CD4-positive, alpha-beta T cell (primary cell): ENCODE data around the gene ST6GALNAC3. TPM values are rescaled to one million over a fixed set of nuclear protein-coding genes. Genes with fewer than 3 reads are reported as not detected.

Source experiments
- ATAC-seq: fragments of 200-7000 bp; cut with Tn5 transposase; one replicate; pipeline ENCODE4 v1.10.0; 2022; ENCODE audit warnings: mild to moderate bottlenecking; ENCODE audit not compliant: poor library complexity
- CTCF ChIA-PET: fragments of 350-600 bp; sonication (Branson Sonifier 250); formaldehyde crosslinking; loops from one replicate; lab custom pipeline; 2021; ENCODE audit warnings: antibody characterized with exemption, inconsistent platforms; lab: Charles Lee
- POLR2A ChIA-PET: fragments of 350-600 bp; sonication (Branson Sonifier 250); formaldehyde crosslinking; loops from one replicate; lab custom pipeline; 2021; ENCODE audit warnings: antibody characterized with exemption, inconsistent platforms; lab: Charles Lee
- DNase-seq, 14 experiments: peaks; one replicate each; pipeline ENCODE4 v3.0.0-alpha.2; 2013 to 2020; ENCODE audit warnings: mixed read lengths in 2 of 14
- H3K27ac ChIP-seq, 2 donors: one replicate each; pipeline versions ENCODE4 v1.5.1 to v1.7.0; 2013; ENCODE audit warnings: low read length in 2 of 2, low read depth in 1 of 2, mild to moderate bottlenecking in 1 of 2
- H3K27me3 ChIP-seq, 2 experiments: 1 replicate in 1 of 2; 2 replicates in 1 of 2; pipeline versions ENCODE4 v1.6.1 to v1.7.0; 2013; ENCODE audit warnings: low read length in 2 of 2, control low read depth in 1 of 2, mild to moderate bottlenecking in 1 of 2, moderate library complexity in 1 of 2; ENCODE audit not compliant: insufficient read depth in 2 of 2, control insufficient read depth in 1 of 2
- H3K36me3 ChIP-seq: one replicate; pipeline ENCODE4 v1.6.1; 2013; ENCODE audit warnings: low read length, control low read depth; ENCODE audit not compliant: insufficient read depth
- H3K4me1 ChIP-seq: one replicate; pipeline ENCODE4 v1.6.1; 2013; ENCODE audit warnings: low read length, control low read depth; ENCODE audit not compliant: insufficient read depth
- H3K4me3 ChIP-seq: one replicate; pipeline ENCODE4 v1.5.1; 2013; ENCODE audit warnings: mild to moderate bottlenecking, low read length, moderate library complexity
- H3K9me3 ChIP-seq, 2 experiments: 1 replicate in 1 of 2; 2 replicates in 1 of 2; pipeline versions ENCODE4 v1.6.1 to v1.7.0; 2013; ENCODE audit warnings: low read length in 2 of 2, mild to moderate bottlenecking in 2 of 2, control low read depth in 1 of 2, moderate library complexity in 1 of 2; ENCODE audit not compliant: control insufficient read depth in 1 of 2, insufficient read depth in 1 of 2
- H3K27ac Mint-ChIP-seq: one replicate; pipeline ENCODE4 v1.8.0; 2020; ENCODE audit warnings: mixed read lengths
- H3K27me3 Mint-ChIP-seq: one replicate; pipeline ENCODE4 v1.8.0; 2021; ENCODE audit warnings: mixed read lengths
- H3K36me3 Mint-ChIP-seq: one replicate; pipeline ENCODE4 v1.8.0; 2021; ENCODE audit warnings: low read depth, mixed read lengths
- H3K4me1 Mint-ChIP-seq: one replicate; pipeline ENCODE4 v1.8.0; 2021; ENCODE audit warnings: low read depth, mixed read lengths
- H3K4me3 Mint-ChIP-seq: one replicate; pipeline ENCODE4 v1.8.0; 2020; ENCODE audit warnings: mild to moderate bottlenecking, mixed read lengths
- H3K9me3 Mint-ChIP-seq: one replicate; pipeline ENCODE4 v1.8.0; 2020; ENCODE audit warnings: mixed read lengths
- intact Hi-C, 2 experiments: fragments of 100-400 bp; cut with DNase I in 1 of 2; cut with micrococcal nuclease in 1 of 2; formaldehyde crosslinking; loops; one replicate each; pipeline versions ENCODE4 v1.15.1 to v1.9.0; 2023 to 2025; cut with DNase I, micrococcal nuclease
- total RNA-seq, 174 experiments: library from RNA in 2 of 174; stranded (reverse) in 2 of 174; gene quantifications; one replicate each; pipeline ENCODE4 v1.2.3 and lab custom pipeline; 2021 to 2026
- TF ChIP-seq, protein P1 (sequence below): fragments of 200-600 bp; IDR thresholded peaks from one replicate; pipeline ENCODE4 v1.8.0; 2022; ENCODE audit warnings: antibody characterized with exemption, mild to moderate bottlenecking

ST6GALNAC3 gene
- total RNA-seq, 2 experiments from 2014 or later, result 0.77 to 1.3 TPM

- H3K27me3 Mint-ChIP-seq, result no peaks in the 10 kb centered on the region
- peaks cover under 1% of the 10 kb centered on the region for H3K9me3 Mint-ChIP-seq
- TF ChIP-seq, protein P1, sequence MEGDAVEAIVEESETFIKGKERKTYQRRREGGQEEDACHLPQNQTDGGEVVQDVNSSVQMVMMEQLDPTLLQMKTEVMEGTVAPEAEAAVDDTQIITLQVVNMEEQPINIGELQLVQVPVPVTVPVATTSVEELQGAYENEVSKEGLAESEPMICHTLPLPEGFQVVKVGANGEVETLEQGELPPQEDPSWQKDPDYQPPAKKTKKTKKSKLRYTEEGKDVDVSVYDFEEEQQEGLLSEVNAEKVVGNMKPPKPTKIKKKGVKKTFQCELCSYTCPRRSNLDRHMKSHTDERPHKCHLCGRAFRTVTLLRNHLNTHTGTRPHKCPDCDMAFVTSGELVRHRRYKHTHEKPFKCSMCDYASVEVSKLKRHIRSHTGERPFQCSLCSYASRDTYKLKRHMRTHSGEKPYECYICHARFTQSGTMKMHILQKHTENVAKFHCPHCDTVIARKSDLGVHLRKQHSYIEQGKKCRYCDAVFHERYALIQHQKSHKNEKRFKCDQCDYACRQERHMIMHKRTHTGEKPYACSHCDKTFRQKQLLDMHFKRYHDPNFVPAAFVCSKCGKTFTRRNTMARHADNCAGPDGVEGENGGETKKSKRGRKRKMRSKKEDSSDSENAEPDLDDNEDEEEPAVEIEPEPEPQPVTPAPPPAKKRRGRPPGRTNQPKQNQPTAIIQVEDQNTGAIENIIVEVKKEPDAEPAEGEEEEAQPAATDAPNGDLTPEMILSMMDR, result no peak
- no peak for DNase-seq
- H3K4me3 Mint-ChIP-seq, result no peak overlapping the region
- no peaks in the 10 kb centered on the region for H3K4me1 Mint-ChIP-seq
- Histone ChIP-seq H3K9me3 (peaks cover 4 to 5% of the 10 kb centered on the region in 2 experiments), H3K4me3 (no peak overlapping the region), H3K36me3 (no peaks in the 10 kb centered on the region), H3K27me3 (no peaks in the 10 kb centered on the region), H3K4me1 (no peaks in the 10 kb centered on the region), H3K27ac (no peak overlapping the region)
- POLR2A ChIA-PET, result no interaction called here
- H3K27ac Mint-ChIP-seq, result no peak overlapping the region
- CTCF ChIA-PET, result no interaction called here
- ATAC-seq, result no peak
- H3K36me3 Mint-ChIP-seq, result peaks cover under 1% of the 10 kb centered on the region
- intact Hi-C loops, result no loop called here
Measured at GRCh38 chr1:76444773-76445172, 370.2 kb downstream of the ST6GALNAC3 start.

DNA sequence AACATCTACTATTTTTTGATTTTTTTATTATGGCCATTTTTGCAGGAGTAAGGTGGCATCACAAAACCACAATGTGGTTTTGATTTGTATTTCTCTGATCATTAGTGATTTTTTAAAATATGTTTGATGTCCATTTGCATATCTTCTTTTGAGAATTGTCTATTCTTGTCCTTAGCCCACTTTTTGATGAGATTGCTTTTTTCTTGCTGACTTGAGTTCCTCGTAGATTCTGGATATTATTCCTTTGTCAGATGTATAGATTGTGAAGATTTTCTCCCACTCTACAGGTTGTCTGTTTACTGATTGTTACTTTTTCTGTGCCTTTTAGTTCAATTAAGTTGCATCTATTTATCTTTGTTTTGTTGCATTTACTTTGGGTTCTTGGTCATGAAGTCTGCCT is 375.7 kb downstream of the ST6GALNAC3 start:
- Mint-ChIP-seq H3K27ac (no peak overlapping the region), H3K27me3 (no peaks in the 10 kb centered on the region), H3K36me3 (peaks cover 8% of the 10 kb centered on the region), H3K4me3 (no peak overlapping the region), H3K4me1 (no peaks in the 10 kb centered on the region), H3K9me3 (peaks cover 24% of the 10 kb centered on the region)
- H3K4me3 ChIP-seq, result no peak overlapping the region
- DNase-seq (no peak), ATAC-seq (no peak)
- ChIA-PET POLR2A (no interaction called here), CTCF (no interaction called here)
- no peak overlapping the region for H3K27ac ChIP-seq
- H3K27me3 ChIP-seq, result no peaks in the 10 kb centered on the region
- H3K9me3 ChIP-seq, result peaks cover 4 to 5% of the 10 kb centered on the region in 2 experiments
- intact Hi-C loops, result no loop called here
- TF ChIP-seq, protein P1, result no peak
- no peaks in the 10 kb centered on the region for H3K36me3 ChIP-seq
- no peaks in the 10 kb centered on the region for H3K4me1 ChIP-seq

DNA sequence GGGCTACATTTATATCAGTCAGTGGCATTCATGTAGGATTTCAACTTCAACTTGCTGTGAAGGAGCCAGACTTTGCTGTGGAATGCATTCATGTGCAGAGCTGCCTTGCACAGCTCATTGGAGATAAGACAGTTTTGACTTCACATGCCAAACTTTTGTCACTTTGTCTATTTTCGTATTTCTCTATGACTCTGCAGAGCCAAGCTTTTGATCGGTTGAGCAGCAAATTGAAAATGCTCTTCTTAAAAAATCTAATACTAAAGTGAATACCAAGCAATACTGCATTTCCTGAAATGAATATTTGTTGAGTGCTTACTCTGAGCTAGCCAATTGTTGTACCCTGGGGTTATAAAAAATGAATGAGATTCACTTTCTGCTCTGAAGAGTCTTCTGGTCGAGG is 388.7 kb downstream of the ST6GALNAC3 start:
- ATAC-seq (no peak), DNase-seq (no peak)
- TF ChIP-seq, protein P1, result no peak
- Mint-ChIP-seq H3K27me3 (no peaks in the 10 kb centered on the region), H3K9me3 (peaks cover 2% of the 10 kb centered on the region), H3K4me3 (no peak overlapping the region), H3K27ac (no peak overlapping the region), H3K36me3 (no peaks in the 10 kb centered on the region), H3K4me1 (no peaks in the 10 kb centered on the region)
- Histone ChIP-seq H3K9me3 (no peaks in the 10 kb centered on the region), H3K36me3 (no peaks in the 10 kb centered on the region), H3K27me3 (no peaks in the 10 kb centered on the region), H3K4me1 (peaks cover 2% of the 10 kb centered on the region), H3K4me3 (no peak overlapping the region), H3K27ac (no peak overlapping the region)
- intact Hi-C loops, result no loop called here
- CTCF ChIA-PET, result no interaction called here
- POLR2A ChIA-PET, result no interaction called here
